Neutrophil (primary cell): ENCODE measurements around the gene HAP1.
"Not testable (repeated sequence)": the region's sequence is repeated elsewhere in the genome, so short reads cannot be mapped to it uniquely, and the experiment has no call there.

Experiments used
- H3K27ac ChIP-seq: fragments of 200-600 bp; sonication (generic); 2 replicates; pipeline ENCODE4 v1.5.1; 2016; ENCODE audit warnings: mild to moderate bottlenecking, moderate library complexity
- H3K27me3 ChIP-seq: fragments of 200-600 bp; sonication (generic); 2 replicates; pipeline ENCODE4 v1.6.0; 2016; ENCODE audit warnings: mild to moderate bottlenecking
- H3K36me3 ChIP-seq: fragments of 200-600 bp; sonication (generic); 2 replicates; pipeline ENCODE4 v1.5.1; 2017
- H3K4me1 ChIP-seq, 2 experiments: fragments of 200-600 bp in 1 of 2; sonication (generic) in 1 of 2; 1 replicate in 1 of 2; 2 replicates in 1 of 2; pipeline versions ENCODE4 v1.5.1 to v1.6.1; 2013 to 2016; ENCODE audit warnings: low read depth in 1 of 2, low read length in 1 of 2, mild to moderate bottlenecking in 1 of 2, moderate library complexity in 1 of 2; ENCODE audit not compliant: control insufficient read depth in 1 of 2, insufficient read depth in 1 of 2
- H3K4me3 ChIP-seq, 2 experiments: fragments of 200-600 bp in 1 of 2; sonication (generic) in 1 of 2; 1 replicate in 1 of 2; 2 replicates in 1 of 2; pipeline ENCODE4 v1.5.1; 2013 to 2016; ENCODE audit warnings: low read depth in 1 of 2, low read length in 1 of 2, mild to moderate bottlenecking in 1 of 2, moderate library complexity in 1 of 2
- H3K9me3 ChIP-seq: fragments of 200-600 bp; sonication (generic); 2 replicates; pipeline ENCODE4 v1.5.1; 2016
- TF ChIP-seq, protein P1 (sequence below): fragments of 200-600 bp; sonication (generic); IDR thresholded peaks from 2 replicates; pipeline ENCODE4 v1.5.1; 2016; ENCODE audit warnings: antibody characterized with exemption

Gene HAP1

GRCh38 chr17:41676058-41676419, 58.4 kb downstream of the HAP1 start:
- H3K27ac ChIP-seq, result no peak overlapping the region
- TF ChIP-seq, protein P1, sequence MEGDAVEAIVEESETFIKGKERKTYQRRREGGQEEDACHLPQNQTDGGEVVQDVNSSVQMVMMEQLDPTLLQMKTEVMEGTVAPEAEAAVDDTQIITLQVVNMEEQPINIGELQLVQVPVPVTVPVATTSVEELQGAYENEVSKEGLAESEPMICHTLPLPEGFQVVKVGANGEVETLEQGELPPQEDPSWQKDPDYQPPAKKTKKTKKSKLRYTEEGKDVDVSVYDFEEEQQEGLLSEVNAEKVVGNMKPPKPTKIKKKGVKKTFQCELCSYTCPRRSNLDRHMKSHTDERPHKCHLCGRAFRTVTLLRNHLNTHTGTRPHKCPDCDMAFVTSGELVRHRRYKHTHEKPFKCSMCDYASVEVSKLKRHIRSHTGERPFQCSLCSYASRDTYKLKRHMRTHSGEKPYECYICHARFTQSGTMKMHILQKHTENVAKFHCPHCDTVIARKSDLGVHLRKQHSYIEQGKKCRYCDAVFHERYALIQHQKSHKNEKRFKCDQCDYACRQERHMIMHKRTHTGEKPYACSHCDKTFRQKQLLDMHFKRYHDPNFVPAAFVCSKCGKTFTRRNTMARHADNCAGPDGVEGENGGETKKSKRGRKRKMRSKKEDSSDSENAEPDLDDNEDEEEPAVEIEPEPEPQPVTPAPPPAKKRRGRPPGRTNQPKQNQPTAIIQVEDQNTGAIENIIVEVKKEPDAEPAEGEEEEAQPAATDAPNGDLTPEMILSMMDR, result no peak
- no peak overlapping the region for H3K4me3 ChIP-seq
- peaks cover 7 to 8% of the 10 kb centered on the region in 2 experiments for H3K4me1 ChIP-seq
- H3K36me3 ChIP-seq, result no peaks in the 10 kb centered on the region
- no peaks in the 10 kb centered on the region for H3K27me3 ChIP-seq
- H3K9me3 ChIP-seq, result no peaks in the 10 kb centered on the region

GRCh38 chr17:41675157-41676057, 59.0 kb downstream of the HAP1 start:
- not testable (repeated sequence) for H3K9me3 ChIP-seq, H3K4me1 ChIP-seq, H3K4me3 ChIP-seq, H3K36me3 ChIP-seq, H3K27me3 ChIP-seq, H3K27ac ChIP-seq
